ENCODE results near the gene DOK3. TPM values are rescaled to one million over a fixed set of nuclear protein-coding genes. Genes with fewer than 3 reads are reported as not detected.

Gene DOK3
- total and polyA plus RNA-seq, 2 of the 13 experiments (the other 11 are each of a cell fraction or from before 2014, with no cell fraction given), result 1.4 to 1.5 TPM

DNA sequence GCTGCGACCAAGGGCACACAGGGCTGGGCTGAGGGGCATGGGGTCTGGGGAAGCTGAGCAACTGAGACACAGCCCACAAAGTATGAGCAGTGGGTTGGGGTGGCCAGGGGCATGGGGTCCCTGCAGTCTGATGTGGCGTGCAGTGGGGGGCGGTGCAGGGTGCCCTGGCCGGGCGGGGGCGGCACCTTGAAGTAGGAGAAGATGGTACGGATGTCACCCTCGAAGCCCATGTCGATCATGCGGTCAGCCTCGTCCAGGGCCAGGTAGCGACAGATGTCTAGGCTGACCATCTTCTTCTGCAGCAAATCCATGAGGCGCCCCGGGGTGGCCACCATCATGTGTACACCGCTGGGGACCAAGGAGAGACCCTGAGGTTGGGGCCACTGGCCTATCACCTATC, 3.9 kb upstream of the DOK3 start:
- 98% methylated on average over 12 of the region's 15 CpGs for WGBS (ENCODE audit: low lambda C conversion rate)
- H2AFZ ChIP-seq (ENCODE audit: low read length), result no peak overlapping the region
- no peak overlapping the region for H3K4me2 ChIP-seq (ENCODE audit: low read depth, low read length)
- peaks cover 15% of the 10 kb centered on the region for H3K79me2 ChIP-seq (ENCODE audit: insufficient read depth, low read length)
- no peak overlapping the region for H3K4me3 ChIP-seq (replicated peaks in 1 of 3; ENCODE audit: insufficient read depth in 1 of 3, low read depth in 2 of 3, low read length in 3 of 3)
- no peak for TF ChIP-seq PLRG1 (conservative IDR thresholded peaks at IDR 0.05)
- TF ChIP-seq, protein P1, sequence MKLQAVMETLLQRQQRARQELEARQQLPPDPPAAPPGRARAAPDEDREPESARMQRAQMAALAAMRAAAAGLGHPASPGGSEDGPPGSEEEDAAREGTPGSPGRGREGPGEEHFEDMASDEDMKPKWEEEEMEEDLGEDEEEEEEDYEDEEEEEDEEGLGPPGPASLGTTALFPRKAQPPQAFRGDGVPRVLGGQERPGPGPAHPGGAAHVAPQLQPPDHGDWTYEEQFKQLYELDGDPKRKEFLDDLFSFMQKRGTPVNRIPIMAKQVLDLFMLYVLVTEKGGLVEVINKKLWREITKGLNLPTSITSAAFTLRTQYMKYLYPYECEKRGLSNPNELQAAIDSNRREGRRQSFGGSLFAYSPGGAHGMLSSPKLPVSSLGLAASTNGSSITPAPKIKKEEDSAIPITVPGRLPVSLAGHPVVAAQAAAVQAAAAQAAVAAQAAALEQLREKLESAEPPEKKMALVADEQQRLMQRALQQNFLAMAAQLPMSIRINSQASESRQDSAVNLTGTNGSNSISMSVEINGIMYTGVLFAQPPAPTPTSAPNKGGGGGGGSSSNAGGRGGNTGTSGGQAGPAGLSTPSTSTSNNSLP (IDR thresholded peaks at IDR 0.05; ENCODE audit: low read depth, low read length), result no peak
- TF ChIP-seq, protein P2, sequence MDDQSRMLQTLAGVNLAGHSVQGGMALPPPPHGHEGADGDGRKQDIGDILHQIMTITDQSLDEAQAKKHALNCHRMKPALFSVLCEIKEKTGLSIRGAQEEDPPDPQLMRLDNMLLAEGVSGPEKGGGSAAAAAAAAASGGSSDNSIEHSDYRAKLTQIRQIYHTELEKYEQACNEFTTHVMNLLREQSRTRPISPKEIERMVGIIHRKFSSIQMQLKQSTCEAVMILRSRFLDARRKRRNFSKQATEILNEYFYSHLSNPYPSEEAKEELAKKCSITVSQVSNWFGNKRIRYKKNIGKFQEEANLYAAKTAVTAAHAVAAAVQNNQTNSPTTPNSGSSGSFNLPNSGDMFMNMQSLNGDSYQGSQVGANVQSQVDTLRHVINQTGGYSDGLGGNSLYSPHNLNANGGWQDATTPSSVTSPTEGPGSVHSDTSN (CRISPR knock-in tag; IDR thresholded peaks at IDR 0.05; ENCODE audit: borderline replicate concordance), result no peak
- no peak for FAIRE-seq
- in situ Hi-C loops (cut with HindIII; ENCODE audit: extremely low pct_ligation_motif_present, low pct_unique_long_range_greater_than_20kb), result no loop called here
- H3K9me3 ChIP-seq (ENCODE audit: low read length), result no peaks in the 10 kb centered on the region
- H3K36me3 ChIP-seq (replicated peaks in 1 of 2; ENCODE audit: control insufficient read depth in 1 of 2, insufficient read depth in 2 of 2, low read length in 2 of 2), result peaks cover 30 to 57% of the 10 kb centered on the region in 2 experiments; a peak in 4 of 5 replicates
- DNase-seq (ENCODE audit: low spot score), result no peak
- intact Hi-C loops (cut with micrococcal nuclease; ENCODE audit: unreplicated experiment), result no loop called here
- ChIA-PET CTCF (ENCODE audit: low intra/inter-chr PET ratio, low total read pairs) (no interaction called here), POLR2A (no interaction called here)
- ATAC-seq, result no peak
- no peaks in the 10 kb centered on the region; a peak in 1 of 5 replicates for H3K27me3 ChIP-seq (ENCODE audit: control insufficient read depth in 1 of 2, insufficient read depth in 2 of 2, low read length in 2 of 2)
- peaks cover 17% of the 10 kb centered on the region for H3K4me1 ChIP-seq (ENCODE audit: insufficient read depth, low read length)
- no peaks in the 10 kb centered on the region; the same call in 1 of the 2 replicates for H4K20me1 ChIP-seq (ENCODE audit: insufficient read depth, low read length)
- no TSS peak for BruUV-seq (replicated peaks)
- no peak overlapping the region for H3K9ac ChIP-seq (ENCODE audit: insufficient read depth, low read depth, low read length)
- no peak overlapping the region for H3K27ac ChIP-seq (ENCODE audit: extremely low read length, insufficient read depth, low read length)

DNA sequence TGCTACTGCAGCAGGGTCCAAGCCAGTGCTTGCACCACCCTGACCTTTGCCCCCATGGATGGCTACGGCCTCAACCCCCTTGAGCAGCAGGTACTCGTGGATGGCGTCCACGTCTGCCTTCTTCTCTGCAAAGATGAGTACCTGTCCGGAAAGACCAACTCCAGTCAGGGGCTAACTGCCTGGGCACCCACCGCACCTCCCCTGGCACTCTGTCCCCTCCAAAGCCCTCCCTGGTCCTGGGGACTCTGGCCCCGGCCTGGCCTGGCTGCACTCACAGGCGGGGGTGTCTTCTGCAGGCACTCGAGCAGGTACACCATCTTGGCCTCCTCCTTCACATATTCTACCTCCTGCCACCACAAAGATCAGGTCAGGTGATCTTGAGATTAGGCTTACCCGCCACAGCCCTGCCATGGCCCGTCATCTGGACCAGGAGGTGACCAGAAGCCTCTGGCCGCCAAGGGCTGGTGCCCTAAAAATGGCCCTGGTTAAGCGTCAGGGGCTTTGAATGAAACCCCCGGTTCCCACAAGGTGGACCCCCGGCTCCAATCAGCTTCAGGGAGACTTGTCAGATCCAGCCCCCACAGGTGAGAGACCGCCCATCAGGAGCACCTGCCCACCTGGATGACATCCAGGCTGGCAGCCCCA, 3.2 kb upstream of the DOK3 start:
- WGBS (ENCODE audit: low lambda C conversion rate), result 96% methylated on average over 11 of the region's 16 CpGs
- TF ChIP-seq, protein P3, sequence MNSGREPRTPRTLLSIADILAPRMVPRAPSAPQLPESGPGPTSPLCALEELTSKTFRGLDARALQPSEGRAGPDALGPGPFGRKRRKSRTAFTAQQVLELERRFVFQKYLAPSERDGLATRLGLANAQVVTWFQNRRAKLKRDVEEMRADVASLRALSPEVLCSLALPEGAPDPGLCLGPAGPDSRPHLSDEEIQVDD (CRISPR knock-in tag; IDR thresholded peaks at IDR 0.05; ENCODE audit: borderline replicate concordance), result no peak
- TF ChIP-seq ETV5 (CRISPR knock-in tag; IDR thresholded peaks at IDR 0.05; ENCODE audit: borderline replicate concordance), result no peak
- TF ChIP-seq ZSCAN30 (CRISPR knock-in tag; IDR thresholded peaks at IDR 0.05), result no peak
- TF ChIP-seq, protein P4, sequence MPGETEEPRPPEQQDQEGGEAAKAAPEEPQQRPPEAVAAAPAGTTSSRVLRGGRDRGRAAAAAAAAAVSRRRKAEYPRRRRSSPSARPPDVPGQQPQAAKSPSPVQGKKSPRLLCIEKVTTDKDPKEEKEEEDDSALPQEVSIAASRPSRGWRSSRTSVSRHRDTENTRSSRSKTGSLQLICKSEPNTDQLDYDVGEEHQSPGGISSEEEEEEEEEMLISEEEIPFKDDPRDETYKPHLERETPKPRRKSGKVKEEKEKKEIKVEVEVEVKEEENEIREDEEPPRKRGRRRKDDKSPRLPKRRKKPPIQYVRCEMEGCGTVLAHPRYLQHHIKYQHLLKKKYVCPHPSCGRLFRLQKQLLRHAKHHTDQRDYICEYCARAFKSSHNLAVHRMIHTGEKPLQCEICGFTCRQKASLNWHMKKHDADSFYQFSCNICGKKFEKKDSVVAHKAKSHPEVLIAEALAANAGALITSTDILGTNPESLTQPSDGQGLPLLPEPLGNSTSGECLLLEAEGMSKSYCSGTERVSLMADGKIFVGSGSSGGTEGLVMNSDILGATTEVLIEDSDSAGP (CRISPR knock-in tag; IDR thresholded peaks at IDR 0.05; ENCODE audit: borderline replicate concordance), result no peak
- TF ChIP-seq NFIC (IDR thresholded peaks at IDR 0.05; ENCODE audit: low read length), result no peak
- TF ChIP-seq ZNF850 (CRISPR knock-in tag; conservative IDR thresholded peaks at IDR 0.05), result no peak
- TF ChIP-seq CREB1 (IDR thresholded peaks at IDR 0.05), result no peak
- no peak for TF ChIP-seq CREB1 (CRISPR knock-in tag; IDR thresholded peaks at IDR 0.05)
- TF ChIP-seq NR2C2 (CRISPR knock-in tag; IDR thresholded peaks at IDR 0.05; ENCODE audit: borderline replicate concordance), result no peak
- TF ChIP-seq ZNF670 (CRISPR knock-in tag; IDR thresholded peaks at IDR 0.05; ENCODE audit: borderline replicate concordance), result no peak
- no peak for TF ChIP-seq CENPT (CRISPR knock-in tag; IDR thresholded peaks at IDR 0.05; ENCODE audit: low read depth)

More for the DNA sequence above, 3.2 kb upstream of the DOK3 start:
- intact Hi-C loops (cut with micrococcal nuclease; ENCODE audit: unreplicated experiment) (no loop called here), in situ Hi-C loops (cut with HindIII; ENCODE audit: extremely low pct_ligation_motif_present, low pct_unique_long_range_greater_than_20kb) (no loop called here)
- BruUV-seq (replicated peaks), result no TSS peak
- Histone ChIP-seq H3K4me3 (replicated peaks in 1 of 3; ENCODE audit: insufficient read depth in 1 of 3, low read depth in 2 of 3, low read length in 3 of 3) (no peak overlapping the region), H3K4me2 (ENCODE audit: low read depth, low read length) (no peak overlapping the region), H2AFZ (ENCODE audit: low read length) (no peak overlapping the region), H3K36me3 (replicated peaks in 1 of 2; ENCODE audit: control insufficient read depth in 1 of 2, insufficient read depth in 2 of 2, low read length in 2 of 2) (peaks cover 30 to 57% of the 10 kb centered on the region in 2 experiments; a peak in 4 of 5 replicates), H3K9ac (ENCODE audit: insufficient read depth, low read depth, low read length) (no peak overlapping the region), H3K79me2 (ENCODE audit: insufficient read depth, low read length) (peaks cover 15% of the 10 kb centered on the region), H3K27ac (ENCODE audit: extremely low read length, insufficient read depth, low read length) (no peak overlapping the region), H3K9me3 (ENCODE audit: low read length) (no peaks in the 10 kb centered on the region), H3K27me3 (ENCODE audit: control insufficient read depth in 1 of 2, insufficient read depth in 2 of 2, low read length in 2 of 2) (no peaks in the 10 kb centered on the region; a peak in 1 of 5 replicates), H3K4me1 (ENCODE audit: insufficient read depth, low read length) (peaks cover 17% of the 10 kb centered on the region), H4K20me1 (ENCODE audit: insufficient read depth, low read length) (no peaks in the 10 kb centered on the region; the same call in 1 of the 2 replicates)
- ATAC-seq (no peak), FAIRE-seq (no peak), DNase-seq (ENCODE audit: low spot score) (no peak)
- ChIA-PET CTCF (ENCODE audit: low intra/inter-chr PET ratio, low total read pairs) (no interaction called here), POLR2A (no interaction called here)
